Epithelial cell of proximal tubule (primary cell): ENCODE data around the gene TMEM269. TPM values are rescaled to one million over a fixed set of nuclear protein-coding genes. Genes with fewer than 3 reads are reported as not detected.

ENCODE experiments used
- DNase-seq: peaks from one replicate; pipeline ENCODE4 v3.0.0-alpha.2; 2011; ENCODE audit warnings: low read depth
- H3K4me3 ChIP-seq: 2 replicates; pipeline ENCODE4 v1.5.1; 2011; ENCODE audit warnings: low read depth, mild to moderate bottlenecking, low read length
- total RNA-seq: library from RNA; depleted of rRNA; stranded (reverse); fragments of >200 nt; gene quantifications from 2 replicates; pipeline ENCODE4 v1.2.3, GENCODE V29; 2015
- TF ChIP-seq, protein P1 (sequence below): conservative IDR thresholded peaks from 2 replicates; pipeline ENCODE4 v1.5.1; 2012; ENCODE audit warnings: low read depth, mild to moderate bottlenecking, low read length

The TMEM269 gene
- total RNA-seq, 1 donor from 2014 or later = not detected

DNA sequence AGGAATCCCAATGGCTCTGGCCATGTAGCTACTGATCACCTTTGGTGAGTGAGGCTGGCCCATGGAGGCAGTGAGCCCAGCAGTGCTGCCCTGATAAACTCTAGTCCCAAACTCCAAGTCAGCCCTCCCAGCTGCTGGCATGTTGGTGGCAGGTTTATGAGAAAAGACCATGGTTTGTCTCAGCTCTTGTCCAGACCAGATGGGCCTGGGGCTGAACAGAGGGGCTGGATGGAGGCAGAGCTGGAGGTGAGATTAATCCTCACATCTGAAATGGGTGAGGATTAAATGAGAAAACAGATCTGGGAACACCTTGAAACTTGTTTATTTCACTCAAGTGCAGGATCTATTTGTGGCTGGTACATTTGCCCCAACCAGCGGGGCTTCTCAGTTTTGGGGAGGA lies 3.2 kb downstream of the TMEM269 start:
- TF ChIP-seq, protein P1, sequence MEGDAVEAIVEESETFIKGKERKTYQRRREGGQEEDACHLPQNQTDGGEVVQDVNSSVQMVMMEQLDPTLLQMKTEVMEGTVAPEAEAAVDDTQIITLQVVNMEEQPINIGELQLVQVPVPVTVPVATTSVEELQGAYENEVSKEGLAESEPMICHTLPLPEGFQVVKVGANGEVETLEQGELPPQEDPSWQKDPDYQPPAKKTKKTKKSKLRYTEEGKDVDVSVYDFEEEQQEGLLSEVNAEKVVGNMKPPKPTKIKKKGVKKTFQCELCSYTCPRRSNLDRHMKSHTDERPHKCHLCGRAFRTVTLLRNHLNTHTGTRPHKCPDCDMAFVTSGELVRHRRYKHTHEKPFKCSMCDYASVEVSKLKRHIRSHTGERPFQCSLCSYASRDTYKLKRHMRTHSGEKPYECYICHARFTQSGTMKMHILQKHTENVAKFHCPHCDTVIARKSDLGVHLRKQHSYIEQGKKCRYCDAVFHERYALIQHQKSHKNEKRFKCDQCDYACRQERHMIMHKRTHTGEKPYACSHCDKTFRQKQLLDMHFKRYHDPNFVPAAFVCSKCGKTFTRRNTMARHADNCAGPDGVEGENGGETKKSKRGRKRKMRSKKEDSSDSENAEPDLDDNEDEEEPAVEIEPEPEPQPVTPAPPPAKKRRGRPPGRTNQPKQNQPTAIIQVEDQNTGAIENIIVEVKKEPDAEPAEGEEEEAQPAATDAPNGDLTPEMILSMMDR = no peak
- no peak for DNase-seq
- H3K4me3 ChIP-seq = no peak overlapping the region

DNA sequence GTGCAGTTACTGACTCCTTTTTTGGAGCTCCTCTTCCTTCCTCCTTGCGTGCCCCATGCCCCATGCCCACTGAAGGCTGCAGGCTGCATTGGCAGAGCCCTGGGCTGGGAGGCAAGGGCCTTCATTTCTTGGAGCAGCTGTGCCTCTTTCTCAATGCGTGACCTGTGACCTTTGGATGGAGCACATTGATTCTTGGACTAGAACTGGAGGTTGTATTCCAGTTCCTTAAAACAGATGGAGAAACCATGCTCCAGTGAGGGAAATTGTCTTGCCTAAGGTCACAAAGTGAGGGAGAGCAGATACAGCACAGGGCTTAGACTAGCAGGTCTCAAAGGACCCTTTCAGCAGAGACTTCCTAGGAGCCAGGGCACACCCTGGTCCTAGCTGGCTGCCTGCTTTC lies 9.0 kb downstream of the TMEM269 start:
- TF ChIP-seq, protein P1 = no peak
- H3K4me3 ChIP-seq = no peak overlapping the region
- no peak for DNase-seq

DNA sequence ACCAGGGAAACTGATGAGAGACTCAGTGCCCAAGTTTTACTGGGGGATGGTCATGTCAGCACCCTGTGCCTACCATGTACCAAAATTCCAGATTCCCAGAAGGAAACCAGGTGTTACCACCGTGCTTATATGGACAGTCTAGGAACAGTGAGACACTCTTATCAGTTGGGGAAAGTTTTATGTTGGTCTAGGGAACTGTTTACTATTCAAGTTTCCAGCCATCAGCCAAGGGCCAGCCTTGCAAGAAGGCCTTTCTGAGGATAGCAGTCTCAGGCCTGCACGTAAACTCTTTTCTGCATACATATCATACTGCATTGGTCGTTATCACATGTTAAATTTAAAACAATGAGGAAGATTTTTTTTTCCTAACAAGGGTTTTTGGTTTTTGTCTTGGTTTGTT lies 12.6 kb downstream of the TMEM269 start:
- H3K4me3 ChIP-seq = no peak overlapping the region
- TF ChIP-seq, protein P1 = no peak
- DNase-seq = no peak

DNA sequence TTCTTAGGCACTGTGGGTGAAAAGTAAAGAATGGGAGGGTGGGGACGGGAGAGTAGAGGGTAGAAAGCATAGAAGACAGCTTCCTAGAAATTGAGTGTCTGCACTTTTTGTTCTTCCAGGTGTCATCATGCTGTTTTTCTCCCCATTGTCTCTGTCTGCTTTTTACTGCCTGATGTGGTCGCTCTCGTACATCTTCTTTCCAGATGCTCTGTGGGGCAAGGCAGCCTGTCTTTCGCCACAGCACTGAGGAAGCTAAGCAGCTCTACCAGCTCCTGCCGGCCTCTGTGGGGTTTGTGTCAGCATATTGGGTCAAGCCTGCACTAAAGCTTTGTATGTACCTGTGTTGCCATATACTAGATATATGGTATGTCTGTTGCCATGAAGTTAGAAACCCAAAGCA lies 13.2 kb downstream of the TMEM269 start:
- TF ChIP-seq, protein P1 = no peak
- no peak for DNase-seq
- H3K4me3 ChIP-seq = no peak overlapping the region

DNA sequence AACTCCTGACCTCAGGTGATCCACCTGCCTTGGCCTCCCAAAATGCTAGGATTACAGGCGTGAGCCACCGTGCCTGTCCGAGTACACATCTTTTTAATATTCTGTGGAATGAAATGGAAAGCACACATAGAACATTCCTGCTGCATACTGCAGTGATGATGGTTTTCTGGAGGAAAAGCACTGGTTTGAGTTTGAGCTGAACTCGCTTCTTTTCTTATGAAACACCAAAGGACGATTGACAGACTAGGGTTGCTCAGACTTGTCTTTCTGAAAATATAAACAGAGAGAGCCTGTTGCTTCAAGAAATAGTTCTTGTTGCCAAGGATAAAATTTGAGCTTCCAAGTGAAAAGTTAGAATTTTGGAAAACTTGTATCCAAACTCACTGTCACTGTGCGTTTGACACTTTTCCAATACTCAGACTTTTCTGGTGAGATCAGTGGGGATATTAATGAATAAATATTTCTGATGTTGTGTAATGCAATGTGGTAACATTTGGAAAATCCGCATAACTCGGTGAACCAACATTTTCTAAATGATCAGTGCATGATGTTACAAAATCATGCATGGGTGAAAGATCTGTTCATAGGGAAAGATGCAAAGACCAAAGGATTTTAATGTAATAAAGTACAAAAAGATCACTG lies 17.2 kb downstream of the TMEM269 start:
- no peak overlapping the region for H3K4me3 ChIP-seq
- no peak for DNase-seq

DNA sequence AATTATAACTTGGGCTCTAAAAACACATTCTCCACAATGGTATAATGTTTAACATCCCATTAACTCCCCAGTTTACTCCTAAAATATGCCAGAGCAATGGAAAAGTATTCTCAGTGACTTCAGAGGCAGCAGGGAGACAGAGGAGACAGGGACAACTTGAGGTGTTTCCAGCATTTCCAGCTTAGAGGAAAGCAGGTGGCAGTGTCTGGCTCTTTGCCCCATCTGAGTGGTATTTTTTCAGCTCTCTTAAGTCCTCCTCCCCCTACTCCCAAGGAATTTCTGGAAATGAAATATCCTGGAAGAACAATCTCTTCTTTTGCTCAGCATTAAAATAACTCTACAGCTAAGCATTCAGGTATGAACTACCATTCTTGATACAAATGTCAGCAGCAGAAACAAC lies 21.4 kb downstream of the TMEM269 start:
- TF ChIP-seq, protein P1 = no peak

More for the DNA sequence above, 17.2 kb downstream of the TMEM269 start:
- TF ChIP-seq, protein P1 = no peak

DNA sequence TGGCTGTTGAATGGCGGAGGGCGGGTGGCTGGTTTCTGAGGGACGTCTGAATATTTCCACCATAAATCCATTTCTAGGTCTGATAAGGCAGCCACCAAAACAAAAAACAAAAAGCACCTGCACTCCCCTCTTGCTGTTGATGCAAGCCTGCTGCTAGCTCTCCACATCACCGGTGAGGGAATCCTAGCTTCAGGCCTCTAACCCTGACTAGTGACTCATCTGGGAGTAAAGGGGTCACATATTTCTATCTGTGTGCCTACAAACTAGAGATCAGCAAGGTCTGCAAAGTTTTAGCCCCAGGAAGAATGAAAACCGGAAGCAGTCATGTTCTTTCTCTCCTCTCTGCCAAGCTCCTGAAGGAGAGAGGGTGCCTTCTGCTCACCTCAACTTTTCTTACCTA lies 21.8 kb downstream of the TMEM269 start:
- DNase-seq = no peak
- TF ChIP-seq, protein P1 = no peak

More for the DNA sequence above, 21.4 kb downstream of the TMEM269 start:
- DNase-seq = no peak
- no peak overlapping the region for H3K4me3 ChIP-seq

More for the DNA sequence above, 21.8 kb downstream of the TMEM269 start:
- H3K4me3 ChIP-seq = no peak overlapping the region
